Suppressor macrophage treated with lipopolysaccharide for 4 hours (primary cell): ENCODE measurements around the gene SDF2.
"Not testable (repeated sequence)": the region's sequence is repeated elsewhere in the genome, so short reads cannot be mapped to it uniquely, and the experiment has no call there.

Experiments used
- DNase-seq: peaks from one replicate; pipeline ENCODE4 v3.0.0-alpha.2; 2020

The SDF2 gene

GRCh38 chr17:28624148-28624547, 37.6 kb downstream of the SDF2 start:
- DNase-seq = no peak

GRCh38 chr17:28623696-28624095, 38.0 kb downstream of the SDF2 start:
- DNase-seq = no peak

- DNase-seq = no peak
Observed at GRCh38 chr17:28622186-28622585, 39.5 kb downstream of the SDF2 start.

DNA sequence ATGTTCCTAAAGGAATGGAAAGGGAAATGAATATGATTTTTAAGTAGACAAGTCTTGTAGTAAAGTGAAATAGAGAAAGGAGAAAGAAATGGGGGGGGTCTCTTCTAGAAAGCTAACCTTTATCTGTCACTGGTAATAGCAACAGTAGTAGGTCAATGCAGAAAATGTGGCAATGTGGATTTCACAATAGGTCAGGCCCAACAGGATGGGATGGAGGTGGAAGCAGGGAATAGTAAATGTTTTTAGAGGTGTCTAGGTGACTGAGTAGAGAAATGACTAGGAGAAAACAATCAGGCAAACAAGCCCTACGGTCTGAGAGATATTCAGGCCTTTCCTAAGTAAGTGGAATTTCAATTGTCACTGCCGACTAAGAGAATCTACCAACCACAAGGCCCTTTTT, 41.7 kb downstream of the SDF2 start:
- no peak for DNase-seq

- DNase-seq = no peak
Observed at GRCh38 chr17:28618464-28618863, 43.2 kb downstream of the SDF2 start.

DNA sequence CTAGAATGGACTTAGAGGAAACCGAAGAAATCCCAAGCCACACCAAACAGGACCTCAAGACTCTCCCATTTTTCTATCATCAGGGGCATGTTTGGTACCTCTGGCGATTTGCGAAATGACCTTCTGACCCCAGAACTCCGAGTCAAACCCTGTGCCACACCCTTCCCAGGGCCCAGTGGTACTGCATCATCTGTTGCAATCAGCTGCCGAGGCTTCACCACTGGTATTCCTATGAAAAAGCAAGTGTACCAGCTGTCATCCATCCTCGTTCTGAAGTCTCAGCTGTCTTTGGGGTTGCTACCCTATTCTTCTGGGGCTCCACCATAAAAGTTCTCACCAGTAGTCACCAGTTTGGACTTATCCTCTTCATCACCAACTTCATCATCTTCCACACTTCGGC, 45.4 kb downstream of the SDF2 start:
- DNase-seq = no peak

GRCh38 chr17:28615260-28615940, 46.3 kb downstream of the SDF2 start:
- DNase-seq = no peak

DNA sequence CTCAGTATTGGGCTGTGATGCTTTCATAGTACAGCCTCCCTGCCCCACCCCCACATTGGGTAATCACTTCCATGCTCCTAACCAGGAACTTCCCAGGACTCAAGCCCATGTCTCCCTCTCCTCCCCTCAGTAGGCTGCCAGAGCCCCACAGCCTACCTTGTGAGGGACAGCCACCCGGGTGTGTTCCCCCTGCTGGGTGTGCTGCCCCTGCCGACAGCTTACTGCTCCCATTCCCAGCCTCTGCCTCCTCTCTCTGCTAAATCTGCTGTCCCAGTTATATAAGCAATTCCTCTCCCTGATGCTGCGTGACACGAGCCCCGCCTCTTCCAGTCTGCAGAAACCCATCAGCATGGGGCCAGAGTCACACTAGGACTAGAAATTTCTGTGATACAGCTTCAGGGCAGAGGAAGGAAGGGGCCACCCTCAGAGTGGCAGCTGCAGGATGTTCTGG, 47.8 kb downstream of the SDF2 start, which contains the start of gene RSKR:
RSKR (minus strand) TSS at position 255 of the 451 bp plus-strand sequence; CDS start at position 231, 24 bp downstream.
- no peak for DNase-seq

DNA sequence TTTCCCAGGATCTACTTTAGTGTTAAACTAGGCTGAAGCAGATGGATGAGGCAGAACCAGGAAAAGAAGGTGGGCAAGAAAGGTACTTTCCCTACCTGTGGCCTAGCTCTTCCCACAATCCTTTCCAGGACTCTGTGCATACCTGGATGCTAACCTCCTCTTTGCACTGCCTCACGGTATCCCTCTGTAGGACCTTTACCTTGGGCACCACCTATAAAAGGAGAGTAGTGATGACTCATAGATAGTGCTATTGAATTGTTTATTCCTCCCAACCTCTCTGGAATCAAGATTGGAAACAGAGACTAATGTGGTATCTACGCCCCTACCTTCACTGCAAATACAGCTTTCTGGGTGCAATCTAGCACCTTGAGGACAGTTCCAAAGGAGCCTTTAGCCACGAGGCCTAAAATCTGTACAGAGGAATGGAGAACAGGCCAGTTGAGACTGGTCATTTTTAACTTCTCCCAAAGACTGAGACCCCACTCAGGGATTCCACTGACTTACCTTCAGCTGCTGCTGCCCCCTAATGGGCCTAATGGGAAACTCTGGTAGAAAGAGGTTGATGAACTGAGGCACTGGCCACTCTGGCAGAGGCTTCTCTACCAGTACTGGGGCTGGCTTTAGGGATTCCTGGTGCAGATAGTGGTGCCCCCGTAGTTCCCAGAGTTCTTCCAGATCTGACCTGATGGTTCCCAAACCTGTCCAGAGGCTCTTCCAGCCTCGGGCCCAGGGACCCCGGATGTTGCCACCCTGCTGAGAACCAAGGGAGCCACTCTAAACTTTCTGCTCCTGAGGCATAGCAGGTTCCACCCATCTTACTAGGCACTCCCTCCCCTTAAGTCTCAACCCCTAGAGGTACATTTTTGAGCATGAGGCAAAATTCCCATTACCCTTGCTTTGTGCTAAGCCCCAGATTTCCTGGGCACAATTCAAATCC, 48.5 kb downstream of the SDF2 start:
- DNase-seq = peak; percentile 48

- DNase-seq = no peak
Observed at GRCh38 chr17:28612531-28612930, 49.2 kb downstream of the SDF2 start.

DNA sequence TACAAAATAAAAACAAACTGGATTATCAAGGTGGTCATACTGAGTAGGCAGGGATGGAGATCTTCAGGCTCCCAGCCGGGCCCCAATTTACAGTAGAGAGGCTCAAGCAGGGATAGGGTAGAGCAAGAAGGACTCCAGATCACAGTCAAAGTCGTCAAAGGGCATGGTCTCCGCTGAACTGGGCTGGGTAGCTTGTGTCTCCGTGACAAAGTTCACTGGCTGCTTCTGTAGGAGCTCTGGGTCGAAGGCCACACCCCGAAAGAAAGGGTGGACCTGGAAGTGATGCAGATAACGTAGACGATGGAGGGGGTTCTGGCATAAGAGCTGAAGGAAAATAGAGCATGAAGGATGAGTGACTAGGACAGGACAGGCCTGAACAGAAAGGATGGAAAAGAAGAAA, 51.3 kb downstream of the SDF2 start:
- DNase-seq = no peak

DNA sequence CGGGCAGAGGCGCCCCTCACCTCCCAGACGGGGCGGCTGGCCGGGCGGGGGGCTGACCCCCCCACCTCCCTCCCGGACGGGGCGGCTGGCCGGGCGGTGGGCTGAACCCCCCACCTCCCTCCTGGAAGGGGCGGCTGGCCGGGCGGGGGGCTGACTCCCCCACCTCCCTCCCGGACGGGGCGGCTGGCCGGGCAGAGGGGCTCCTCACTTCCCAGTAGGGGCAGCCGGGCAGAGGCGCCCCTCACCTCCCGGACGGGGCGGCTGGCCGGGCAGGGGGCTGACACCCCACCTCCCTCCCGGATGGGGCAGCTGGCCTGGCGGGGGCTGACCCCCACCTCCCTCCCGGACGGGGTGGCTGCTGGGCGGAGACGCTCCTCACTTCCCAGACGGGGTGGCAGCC, 57.7 kb downstream of the SDF2 start:
- not testable (repeated sequence) for DNase-seq

DNA sequence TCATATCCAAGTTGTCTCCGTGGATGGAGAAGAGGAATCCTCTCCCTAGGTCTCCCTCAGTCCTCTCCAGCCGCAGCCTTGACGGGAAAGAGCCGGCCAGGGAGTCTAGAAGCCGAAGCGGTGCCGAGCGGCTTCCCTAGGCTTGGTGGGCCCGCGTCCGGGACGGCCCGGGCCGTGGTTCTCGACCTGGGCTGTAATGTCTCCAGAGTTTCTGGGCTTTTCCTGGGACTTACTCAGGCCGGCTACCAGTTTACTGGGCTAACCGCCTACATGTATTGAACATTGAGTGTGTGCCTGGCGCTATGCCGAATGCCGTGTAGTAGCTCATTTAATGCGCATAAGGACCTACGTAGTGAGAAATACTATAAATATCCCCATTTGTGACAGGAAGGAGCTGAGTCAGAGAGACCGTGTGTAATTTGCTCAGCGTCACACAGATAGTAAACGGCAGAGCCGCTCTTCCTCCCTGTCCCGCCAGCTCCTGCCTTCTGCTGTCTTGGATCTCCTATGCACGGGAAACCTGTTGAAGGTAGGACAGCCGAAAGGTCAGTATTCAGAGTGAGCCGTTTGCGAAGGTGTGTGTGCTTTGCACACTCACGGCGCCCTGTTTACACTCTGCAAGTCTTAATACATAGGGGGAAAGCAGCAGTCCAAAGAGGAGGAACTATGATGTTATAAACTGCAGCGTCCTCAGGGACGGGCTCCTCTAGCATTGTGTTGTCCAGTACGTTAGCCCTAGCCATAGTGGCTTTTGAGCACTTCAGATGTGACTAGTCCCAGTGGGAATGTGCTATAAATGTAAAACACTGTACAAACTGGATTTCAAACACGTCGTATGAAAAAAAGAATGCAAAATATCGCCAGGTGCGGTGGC, 62.2 kb downstream of the SDF2 start:
- peak; percentile 92 for DNase-seq

- DNase-seq = peak; percentile 95
Observed at GRCh38 chr17:28598799-28599310, 62.9 kb downstream of the SDF2 start, which contains the start of gene SPAG5. TSS of gene SPAG5 (minus strand) at chr17:28599025. CDS start at chr17:28598946, 79 bp downstream.

DNA sequence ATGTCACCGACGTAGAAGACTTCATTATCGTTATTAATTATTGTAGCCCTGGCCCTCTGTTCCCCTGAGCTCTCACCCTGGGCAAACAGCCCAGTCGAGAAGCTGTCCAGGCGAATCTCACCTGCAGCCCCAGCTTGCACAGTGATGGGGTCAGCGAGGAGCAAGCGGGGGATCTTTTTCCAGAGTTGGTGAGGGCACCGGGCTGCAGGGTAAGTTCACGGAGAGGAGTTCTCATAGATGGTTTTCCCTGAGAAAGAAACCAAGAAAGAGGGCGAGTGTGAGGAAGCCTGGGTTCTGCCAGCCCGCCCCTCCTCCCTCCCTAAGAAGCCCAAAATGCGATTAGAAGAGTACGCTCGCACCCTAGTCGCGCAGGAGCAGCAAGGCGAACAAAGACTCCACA, 63.3 kb downstream of the SDF2 start:
- DNase-seq = no peak
